Central memory CD8-positive, alpha-beta T cell (primary cell): ENCODE results near the gene THBS2.

ENCODE experiments used
- ATAC-seq: fragments of 150-1000 bp; cut with Tn5 transposase; replicated peaks from 2 replicates; pipeline ENCODE4 v1.10.0; 2022; ENCODE audit warnings: mild to moderate bottlenecking, moderate FRiP score, moderate number of reproducible peaks; ENCODE audit not compliant: poor library complexity, severe bottlenecking; ENCODE audit errors: extremely low read depth
- DNase-seq, 2 donors: peaks; one replicate each; pipeline ENCODE4 v3.0.0; 2021; ENCODE audit warnings: low spot score in 2 of 2
- H3K27ac Mint-ChIP-seq: one replicate; pipeline ENCODE4 v1.8.0; 2022; ENCODE audit warnings: low read depth, mild to moderate bottlenecking, moderate library complexity, mixed read lengths
- H3K27me3 Mint-ChIP-seq: one replicate; pipeline ENCODE4 v1.8.0; 2022; ENCODE audit warnings: mixed read lengths
- H3K36me3 Mint-ChIP-seq: one replicate; pipeline ENCODE4 v1.8.0; 2022; ENCODE audit warnings: mild to moderate bottlenecking, moderate library complexity, mixed read lengths; ENCODE audit not compliant: insufficient read depth
- H3K4me1 Mint-ChIP-seq: one replicate; pipeline ENCODE4 v1.8.0; 2022; ENCODE audit warnings: mixed read lengths
- H3K4me3 Mint-ChIP-seq: one replicate; pipeline ENCODE4 v1.8.0; 2022; ENCODE audit warnings: mild to moderate bottlenecking, moderate library complexity, mixed read lengths
- H3K9me3 Mint-ChIP-seq: one replicate; pipeline ENCODE4 v1.8.0; 2022; ENCODE audit warnings: mixed read lengths

THBS2 gene

DNA sequence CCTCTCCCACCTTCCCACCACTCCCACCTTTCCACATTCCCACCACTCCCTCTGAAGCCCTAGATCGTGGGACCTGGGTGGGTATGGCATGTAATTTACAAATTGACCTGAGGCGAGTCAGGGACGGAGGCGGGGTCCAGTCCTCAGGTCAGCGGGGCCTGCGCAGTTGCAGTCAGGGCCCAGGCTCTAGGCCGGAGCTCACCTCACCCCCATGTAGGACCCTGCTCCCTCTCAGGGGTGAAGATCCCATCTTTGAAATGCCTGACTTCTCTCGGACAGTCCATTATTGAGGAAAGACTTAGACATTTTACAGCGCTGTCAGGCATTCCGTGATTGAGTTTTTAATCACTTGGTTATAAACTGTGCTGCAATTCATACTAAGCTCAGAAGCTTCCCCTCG lies 10.5 kb downstream of the THBS2 start:
- ATAC-seq (no peak), DNase-seq (no peak)
- H3K4me3 Mint-ChIP-seq = no peak overlapping the region
- peaks cover 3% of the 10 kb centered on the region for H3K36me3 Mint-ChIP-seq
- H3K4me1 Mint-ChIP-seq = no peaks in the 10 kb centered on the region
- no peak overlapping the region for H3K27ac Mint-ChIP-seq
- H3K27me3 Mint-ChIP-seq = peaks cover 30% of the 10 kb centered on the region
- H3K9me3 Mint-ChIP-seq = no peaks in the 10 kb centered on the region

DNA sequence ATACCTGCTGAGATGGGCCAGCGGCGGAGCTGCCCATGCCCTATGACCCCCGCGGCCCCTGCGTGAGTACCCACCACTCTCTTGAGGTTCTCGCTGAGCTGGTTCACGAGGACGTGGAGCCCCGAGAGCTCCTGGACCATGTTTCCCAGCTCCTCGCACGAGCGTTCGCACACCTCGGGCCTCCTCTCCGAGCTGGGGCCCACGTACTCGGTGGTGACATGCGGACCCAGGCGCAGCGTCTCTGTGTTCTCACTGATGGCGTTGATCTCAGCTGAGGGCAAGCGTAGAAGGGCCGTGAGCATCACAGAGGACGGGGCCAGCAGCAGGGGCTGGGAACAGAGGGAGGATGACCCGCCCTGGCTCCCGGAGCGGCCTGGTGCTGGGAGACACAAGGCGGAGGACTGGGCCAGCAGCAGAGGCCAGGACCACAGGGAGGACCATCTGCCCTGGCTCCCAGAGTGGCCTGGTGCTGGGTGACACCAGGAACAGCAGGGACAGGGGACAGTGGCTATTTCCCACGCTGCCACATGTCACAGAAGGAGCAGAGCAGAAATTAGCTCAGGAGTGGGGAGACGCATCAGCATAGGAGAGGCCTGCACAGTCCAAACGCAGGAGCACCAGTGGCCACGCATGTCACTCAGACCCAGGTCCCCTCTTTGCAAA lies 11.8 kb downstream of the THBS2 start:
- Mint-ChIP-seq H3K4me1 (no peaks in the 10 kb centered on the region), H3K36me3 (peaks cover 3% of the 10 kb centered on the region), H3K9me3 (no peaks in the 10 kb centered on the region), H3K27ac (no peak overlapping the region), H3K4me3 (no peak overlapping the region), H3K27me3 (peaks cover 30% of the 10 kb centered on the region)
- no peak for ATAC-seq
- DNase-seq = no peak

DNA sequence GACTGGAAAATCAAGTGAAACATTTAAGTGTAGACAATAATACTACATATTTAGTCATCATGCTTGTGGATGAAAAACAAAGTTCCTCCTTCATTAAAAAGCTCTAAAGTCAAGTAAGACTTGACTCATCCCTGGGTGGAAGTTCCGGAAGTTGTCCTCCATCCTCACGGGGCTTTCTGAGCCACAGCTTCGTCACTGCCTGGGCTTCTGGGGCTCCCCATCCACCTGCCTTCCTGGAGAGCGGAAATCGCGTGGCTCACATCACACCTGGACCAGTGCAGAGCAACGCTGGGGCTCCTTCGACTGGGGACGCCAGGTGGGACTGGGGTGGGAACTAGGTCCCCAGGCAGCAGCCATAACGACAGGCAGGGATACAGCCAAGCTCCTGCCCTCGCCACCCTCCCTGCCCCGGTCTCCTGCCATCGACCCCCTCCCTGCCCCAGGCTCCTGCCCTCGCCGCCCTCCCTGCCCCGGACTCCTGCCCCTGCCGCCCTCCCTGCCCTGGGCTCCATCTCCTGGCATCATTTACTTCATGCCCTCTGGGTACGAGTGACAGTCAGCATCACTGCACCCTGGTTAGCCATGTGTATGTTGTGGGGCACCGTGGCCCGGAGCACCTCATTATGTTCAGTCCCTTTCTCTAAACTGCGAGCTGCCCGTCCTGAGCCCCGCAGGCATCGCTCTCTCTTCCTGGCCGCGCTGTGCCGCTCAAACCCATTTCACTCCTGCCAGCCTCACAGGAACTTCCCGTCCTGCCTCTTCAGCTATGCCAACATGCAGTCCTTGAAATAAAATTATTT lies 12.9 kb downstream of the THBS2 start:
- Mint-ChIP-seq H3K27ac (no peak overlapping the region), H3K9me3 (no peaks in the 10 kb centered on the region), H3K4me3 (no peak overlapping the region), H3K36me3 (peaks cover 4% of the 10 kb centered on the region), H3K27me3 (peaks cover 30% of the 10 kb centered on the region), H3K4me1 (no peaks in the 10 kb centered on the region)
- ATAC-seq = no peak
- no peak for DNase-seq

DNA sequence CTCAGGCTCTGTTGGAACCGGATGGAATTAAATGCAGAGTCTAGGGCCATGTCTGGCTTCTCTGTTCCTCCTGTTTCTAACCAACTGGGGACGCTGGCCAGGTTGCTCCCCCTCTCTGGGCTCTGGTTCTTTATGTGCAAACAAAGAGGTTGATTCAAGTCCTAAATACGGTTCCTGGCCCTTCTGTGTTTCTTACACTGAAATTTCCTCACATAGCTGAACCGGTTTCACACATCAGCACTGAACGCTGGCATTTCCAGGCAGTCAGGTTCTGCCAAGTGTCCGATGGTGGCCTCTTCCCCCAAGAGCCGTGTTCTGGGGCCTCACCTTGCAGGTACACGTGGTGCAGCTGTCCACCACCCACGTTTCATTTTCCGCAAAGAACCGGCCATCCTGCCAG lies 13.5 kb downstream of the THBS2 start:
- no peak overlapping the region for H3K27ac Mint-ChIP-seq
- DNase-seq (no peak), ATAC-seq (no peak)
- H3K4me1 Mint-ChIP-seq = no peaks in the 10 kb centered on the region
- H3K36me3 Mint-ChIP-seq = peaks cover 5% of the 10 kb centered on the region
- H3K27me3 Mint-ChIP-seq = peaks cover 30% of the 10 kb centered on the region
- no peak overlapping the region for H3K4me3 Mint-ChIP-seq
- H3K9me3 Mint-ChIP-seq = no peaks in the 10 kb centered on the region

DNA sequence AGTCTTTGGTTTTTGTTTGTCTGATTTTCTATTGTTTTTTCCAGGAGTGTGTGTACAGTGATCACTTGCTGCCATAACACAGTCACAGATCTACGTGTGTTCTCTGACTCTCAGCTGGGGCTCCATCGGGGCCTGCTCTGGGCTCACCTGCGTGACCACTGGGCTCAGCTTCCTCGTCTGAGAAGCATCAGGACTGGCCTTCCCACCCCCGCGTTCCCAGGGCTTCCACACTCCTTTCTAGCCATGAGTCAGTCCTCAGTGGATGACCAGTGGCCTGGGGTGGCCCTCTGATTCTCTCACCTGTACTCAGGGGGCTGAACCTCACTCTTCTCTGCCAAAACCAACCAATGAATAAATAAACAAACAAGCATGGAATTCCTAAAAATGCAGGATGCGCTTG lies 14.5 kb downstream of the THBS2 start:
- no peak overlapping the region for H3K27ac Mint-ChIP-seq
- H3K27me3 Mint-ChIP-seq = peaks cover 30% of the 10 kb centered on the region
- DNase-seq (no peak), ATAC-seq (no peak)
- peaks cover 3% of the 10 kb centered on the region for H3K9me3 Mint-ChIP-seq
- H3K36me3 Mint-ChIP-seq = peaks cover 5% of the 10 kb centered on the region
- H3K4me3 Mint-ChIP-seq = no peak overlapping the region
- no peaks in the 10 kb centered on the region for H3K4me1 Mint-ChIP-seq

DNA sequence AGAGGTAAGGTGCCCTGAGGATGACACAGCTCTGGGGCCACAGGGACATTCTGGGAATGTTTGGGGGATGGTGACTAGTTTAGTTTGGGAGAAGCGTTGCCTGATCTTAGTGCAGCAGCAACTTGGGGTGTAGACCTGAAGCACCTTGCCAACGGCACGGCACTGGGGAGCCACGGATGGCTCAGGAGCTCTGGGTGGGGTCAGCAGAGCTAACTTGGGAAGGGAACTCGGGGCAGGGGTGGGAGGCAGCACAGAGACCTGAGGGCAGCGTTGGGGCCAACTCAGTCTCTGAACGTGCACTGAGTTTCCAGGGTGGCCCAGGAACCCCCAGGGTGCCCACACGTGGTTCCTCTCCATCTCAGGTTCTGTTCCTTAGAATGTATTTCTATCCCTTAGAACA lies 14.9 kb downstream of the THBS2 start:
- peaks cover 5% of the 10 kb centered on the region for H3K36me3 Mint-ChIP-seq
- H3K4me3 Mint-ChIP-seq = no peak overlapping the region
- H3K27me3 Mint-ChIP-seq = peaks cover 30% of the 10 kb centered on the region
- no peak for ATAC-seq
- H3K27ac Mint-ChIP-seq = no peak overlapping the region
- peaks cover 7% of the 10 kb centered on the region for H3K9me3 Mint-ChIP-seq
- H3K4me1 Mint-ChIP-seq = no peaks in the 10 kb centered on the region
- no peak for DNase-seq

DNA sequence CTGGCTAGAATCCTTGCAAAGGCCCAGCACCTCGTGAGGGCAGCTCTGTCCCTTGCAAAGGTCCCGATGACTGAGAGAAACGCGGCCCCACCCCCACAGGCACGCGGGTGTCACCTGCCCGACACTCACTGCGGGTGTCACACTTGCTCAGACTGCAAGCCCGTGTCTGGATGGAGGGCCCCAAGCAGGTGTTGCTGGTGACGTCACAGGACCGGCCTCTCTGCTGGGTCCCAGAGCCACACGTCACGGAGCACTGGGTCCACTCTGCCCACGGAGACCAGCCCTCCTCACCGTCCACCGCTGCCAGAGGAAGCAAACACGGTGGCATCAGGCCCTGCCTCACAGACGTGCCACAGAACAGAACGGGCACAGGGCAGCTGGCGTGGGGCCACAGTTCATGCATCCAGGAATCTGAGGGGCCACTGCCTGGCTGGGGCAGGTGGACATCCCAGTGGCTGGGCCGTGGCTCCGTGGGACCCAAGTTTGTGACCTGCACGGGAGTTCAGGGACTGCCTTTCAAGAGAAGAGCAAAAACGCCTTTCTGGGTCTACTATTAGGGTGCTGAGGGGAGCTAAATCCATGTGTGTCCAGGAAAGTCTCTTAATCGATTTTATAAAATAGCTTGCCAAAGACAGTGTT lies 16.0 kb downstream of the THBS2 start:
- peaks cover 13% of the 10 kb centered on the region for H3K9me3 Mint-ChIP-seq

DNA sequence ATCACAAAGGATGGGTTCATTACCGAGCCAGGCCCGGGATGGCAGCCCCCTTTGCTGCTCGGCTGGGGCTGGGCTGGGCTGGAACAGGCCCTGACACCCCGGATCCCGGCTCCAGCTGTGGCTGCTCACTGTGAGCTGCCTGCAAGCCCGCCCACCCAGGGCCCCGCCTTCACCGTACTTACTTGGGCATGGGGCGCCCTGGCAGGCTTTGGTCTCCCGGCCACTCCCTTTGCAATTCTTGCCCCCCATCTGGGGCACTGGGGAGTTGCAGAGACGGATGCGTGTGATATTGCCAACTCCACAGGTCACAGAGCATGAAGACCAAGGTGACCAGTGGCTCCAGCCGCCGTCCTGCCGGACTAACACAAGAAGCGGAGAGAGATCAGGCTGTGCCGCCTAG lies 16.7 kb downstream of the THBS2 start:
- DNase-seq = no peak
- H3K27me3 Mint-ChIP-seq = peaks cover 30% of the 10 kb centered on the region
- H3K9me3 Mint-ChIP-seq = peaks cover 13% of the 10 kb centered on the region
- no peak for ATAC-seq
- peaks cover 5% of the 10 kb centered on the region for H3K36me3 Mint-ChIP-seq
- H3K27ac Mint-ChIP-seq = no peak overlapping the region
- no peaks in the 10 kb centered on the region for H3K4me1 Mint-ChIP-seq
- H3K4me3 Mint-ChIP-seq = no peak overlapping the region

More for the DNA sequence above, 16.0 kb downstream of the THBS2 start:
- Mint-ChIP-seq H3K4me1 (no peaks in the 10 kb centered on the region), H3K27ac (no peak overlapping the region), H3K4me3 (no peak overlapping the region), H3K36me3 (peaks cover 5% of the 10 kb centered on the region), H3K27me3 (peaks cover 30% of the 10 kb centered on the region)
- ATAC-seq = no peak
- no peak for DNase-seq

DNA sequence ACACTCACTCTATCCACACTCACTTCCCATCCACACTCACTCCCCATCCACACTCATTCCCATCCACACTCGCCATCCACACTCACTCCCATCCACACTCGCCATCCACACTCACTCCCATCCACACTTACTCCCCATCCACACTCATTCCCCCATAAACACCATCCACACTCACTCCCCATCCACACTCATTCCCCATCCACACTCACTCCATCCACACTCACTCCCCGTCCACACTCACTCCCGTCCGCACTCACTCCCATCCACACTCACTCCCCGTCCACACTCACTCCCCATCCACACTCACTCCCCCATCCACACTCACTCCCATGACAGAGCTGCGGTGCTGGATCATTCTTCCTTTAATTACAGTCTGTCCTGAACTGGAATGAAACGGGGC lies 17.1 kb downstream of the THBS2 start:
- H3K4me3 Mint-ChIP-seq = no peak overlapping the region

DNA sequence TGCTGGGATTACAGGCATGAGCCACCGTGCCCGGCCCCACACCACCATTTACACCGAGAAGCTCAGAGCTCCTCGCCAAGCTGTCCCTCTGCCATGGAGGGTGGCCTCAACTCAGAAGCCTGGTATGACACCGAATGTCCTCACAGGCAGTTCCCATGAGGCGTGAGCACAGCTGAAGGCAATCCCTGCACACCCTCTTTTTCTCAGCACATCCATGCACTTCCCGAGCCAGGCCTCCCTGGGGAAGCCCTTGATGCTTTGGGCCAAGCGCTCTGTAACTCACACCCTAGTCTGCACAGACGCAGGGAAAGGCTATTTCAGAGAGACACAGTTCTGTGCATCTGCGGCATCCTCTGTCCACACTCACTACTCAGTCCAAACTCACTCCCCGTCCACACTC lies 18.4 kb downstream of the THBS2 start:
- ATAC-seq = no peak

More for the DNA sequence above, 17.1 kb downstream of the THBS2 start:
- Mint-ChIP-seq H3K27ac (no peak overlapping the region), H3K27me3 (peaks cover 28% of the 10 kb centered on the region), H3K4me1 (no peaks in the 10 kb centered on the region), H3K9me3 (peaks cover 13% of the 10 kb centered on the region), H3K36me3 (peaks cover 2% of the 10 kb centered on the region)
- DNase-seq (no peak), ATAC-seq (no peak)

DNA sequence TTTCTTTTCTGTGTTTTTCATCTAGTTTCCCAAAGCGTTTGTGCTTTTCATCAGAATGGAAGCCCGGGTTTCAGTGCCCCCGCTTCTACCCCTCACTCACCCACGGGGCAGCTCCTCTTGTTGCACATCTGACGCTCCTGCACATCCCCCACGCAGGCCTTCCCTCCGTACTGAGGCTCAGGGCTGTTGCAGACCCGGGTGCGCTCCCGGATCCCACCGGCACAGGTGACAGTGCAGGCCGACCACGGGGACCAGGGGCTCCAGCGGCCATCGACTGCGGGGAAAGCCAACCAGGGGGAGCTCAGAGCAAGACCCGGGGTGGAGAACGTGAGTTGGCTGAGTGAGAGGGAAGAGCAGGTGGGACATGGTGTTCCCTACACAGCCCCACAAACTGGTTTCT lies 19.0 kb downstream of the THBS2 start:
- Mint-ChIP-seq H3K27ac (no peak overlapping the region), H3K27me3 (peaks cover 14% of the 10 kb centered on the region), H3K9me3 (peaks cover 13% of the 10 kb centered on the region), H3K4me3 (no peak overlapping the region), H3K4me1 (no peaks in the 10 kb centered on the region), H3K36me3 (peaks cover 2% of the 10 kb centered on the region)
- ATAC-seq (no peak), DNase-seq (no peak)

More for the DNA sequence above, 18.4 kb downstream of the THBS2 start:
- no peaks in the 10 kb centered on the region for H3K4me1 Mint-ChIP-seq
- H3K27ac Mint-ChIP-seq = no peak overlapping the region
- DNase-seq = no peak
- H3K9me3 Mint-ChIP-seq = peaks cover 13% of the 10 kb centered on the region
- no peak overlapping the region for H3K4me3 Mint-ChIP-seq
- H3K27me3 Mint-ChIP-seq = peaks cover 16% of the 10 kb centered on the region
- peaks cover 2% of the 10 kb centered on the region for H3K36me3 Mint-ChIP-seq

DNA sequence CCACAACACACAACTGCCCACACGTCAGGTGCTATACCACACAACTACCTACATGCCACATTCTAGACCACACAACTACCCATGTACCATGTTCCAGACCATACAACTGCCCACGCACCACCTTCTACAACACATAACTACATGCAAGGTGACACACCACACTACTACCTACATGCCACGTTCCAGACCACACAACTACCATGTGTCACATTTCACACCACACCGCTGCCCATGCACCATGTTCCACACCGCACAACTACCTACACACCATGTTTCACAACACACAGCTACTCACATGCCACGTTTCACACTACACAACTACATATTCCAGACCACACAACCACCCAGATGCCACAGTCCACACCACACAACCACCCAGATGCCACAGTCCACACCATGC lies 19.8 kb downstream of the THBS2 start:
- peaks cover 2% of the 10 kb centered on the region for H3K36me3 Mint-ChIP-seq
- H3K27ac Mint-ChIP-seq = no peak overlapping the region
- no peak for ATAC-seq
- peaks cover 13% of the 10 kb centered on the region for H3K9me3 Mint-ChIP-seq
- no peaks in the 10 kb centered on the region for H3K4me1 Mint-ChIP-seq
- H3K27me3 Mint-ChIP-seq = peaks cover 6% of the 10 kb centered on the region
- H3K4me3 Mint-ChIP-seq = no peak overlapping the region
- no peak for DNase-seq

DNA sequence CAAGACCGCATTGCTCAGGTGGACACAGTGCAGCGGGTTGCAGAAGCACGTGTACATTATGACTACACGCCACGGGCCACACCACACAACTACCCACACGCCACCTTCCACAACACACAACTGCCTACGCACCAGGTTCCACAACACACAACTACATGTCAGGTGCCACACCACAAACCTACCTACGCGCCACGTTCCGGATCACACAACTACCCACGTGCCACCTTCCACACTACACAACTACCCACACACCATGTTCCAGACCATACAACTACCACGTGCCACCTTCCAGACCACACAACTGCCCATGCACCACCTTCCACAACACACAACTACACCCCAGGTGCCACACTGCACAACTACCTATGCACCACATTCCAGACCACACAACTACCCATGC lies 20.5 kb downstream of the THBS2 start:
- no peaks in the 10 kb centered on the region for H3K27me3 Mint-ChIP-seq
- no peak overlapping the region for H3K4me3 Mint-ChIP-seq
- no peak for DNase-seq
- H3K9me3 Mint-ChIP-seq = peaks cover 13% of the 10 kb centered on the region
- no peak for ATAC-seq
- peaks cover 2% of the 10 kb centered on the region for H3K36me3 Mint-ChIP-seq
- H3K4me1 Mint-ChIP-seq = no peaks in the 10 kb centered on the region
- no peak overlapping the region for H3K27ac Mint-ChIP-seq
